Fibroblast of upper back skin (primary cell): Measurements from ENCODE around the gene CSTF1.
A peak's percentile ranks its signal among the peaks of the same experiment; 100 is the strongest.
"Not testable (repeated sequence)": the region's sequence is repeated elsewhere in the genome, so short reads cannot be mapped to it uniquely, and the experiment has no call there.

ENCODE experiments used
- DNase-seq: peaks from one replicate; pipeline ENCODE4 v3.0.0-alpha.2; 2013

CSTF1 gene

DNA sequence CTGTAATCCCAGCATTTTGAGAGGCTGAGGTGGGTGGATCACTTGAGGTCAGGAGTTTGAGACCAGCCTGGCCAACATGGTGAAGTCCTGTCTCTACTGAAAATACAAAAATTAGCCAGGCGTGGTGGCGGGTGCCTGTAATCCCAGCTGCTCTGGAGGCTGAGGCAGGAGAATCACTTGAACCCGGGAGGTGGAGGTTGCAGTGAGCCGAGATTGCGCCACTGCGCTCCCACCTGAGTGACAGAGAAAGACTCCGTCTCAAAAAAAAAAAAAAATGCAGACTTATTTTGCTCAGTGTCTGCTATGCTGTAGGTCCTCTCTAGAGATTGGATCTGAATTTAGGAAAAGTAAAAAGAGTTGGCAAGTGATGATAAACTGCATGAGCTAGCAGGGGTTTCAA lies 18.8 kb downstream of the CSTF1 start:
- not testable (repeated sequence) for DNase-seq

DNA sequence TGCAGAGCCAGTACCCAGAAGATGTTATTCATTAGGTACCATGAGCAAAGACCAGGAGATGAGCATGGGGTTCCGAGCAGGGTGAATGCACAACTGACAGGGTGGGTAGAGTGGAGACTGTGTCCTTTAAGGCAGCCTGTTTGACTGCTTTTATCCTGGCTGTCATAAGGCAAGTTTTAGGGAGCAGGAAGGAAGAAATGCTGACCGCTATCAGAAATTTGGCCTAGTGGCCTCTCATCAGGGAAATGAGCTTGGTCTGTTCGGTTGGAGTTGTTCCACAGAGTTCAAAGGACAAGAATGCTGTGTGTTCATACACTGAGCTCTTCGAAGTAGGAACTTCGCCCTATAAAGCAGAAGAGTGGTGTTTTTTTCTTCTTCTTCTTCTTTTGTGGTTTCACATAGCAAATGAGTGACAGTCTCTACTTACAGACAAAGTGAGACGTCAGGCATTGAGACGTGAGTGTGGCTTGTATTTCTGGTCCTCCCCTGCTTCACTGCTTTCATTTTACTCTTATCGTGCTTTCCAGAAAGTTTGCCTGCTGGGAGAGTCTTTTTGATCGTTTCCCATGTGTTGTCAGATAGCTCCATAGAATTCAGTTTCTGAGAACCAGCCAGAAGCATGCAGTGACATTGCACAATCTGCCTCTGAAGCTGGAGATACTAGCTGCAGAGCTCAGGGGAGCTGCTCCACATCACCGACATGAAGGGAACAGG lies 19.5 kb downstream of the CSTF1 start, which contains the start of gene CASS4:
TSS of gene CASS4 (plus strand) at position 502 of the 714 bp plus-strand sequence. CDS start at position 701, 199 bp downstream.
- peak; percentile 48 for DNase-seq

DNA sequence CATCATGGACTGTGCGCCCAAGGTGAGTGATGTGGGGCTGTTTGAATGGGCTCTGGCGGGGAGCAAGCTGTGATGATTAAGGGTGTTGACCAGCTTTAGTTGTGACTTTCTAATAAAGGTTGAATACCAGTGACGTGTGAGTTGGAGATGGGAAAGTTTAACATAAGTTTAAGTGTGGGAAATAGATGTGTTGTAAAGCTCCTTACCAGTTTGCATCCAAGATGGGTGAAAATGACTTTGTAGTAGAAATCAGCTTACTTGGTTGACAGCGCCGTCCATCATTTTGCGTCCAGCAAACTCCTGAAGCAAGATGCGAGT lies 20.0 kb downstream of the CSTF1 start:
- no peak for DNase-seq

GRCh38 chr20:56412949-56413348 lies 20.5 kb downstream of the CSTF1 start:
- DNase-seq = no peak

- DNase-seq = no peak
Observed at GRCh38 chr20:56414842-56415765, 22.7 kb downstream of the CSTF1 start.

- no peak for DNase-seq
Observed at GRCh38 chr20:56417402-56417801, 25.0 kb downstream of the CSTF1 start.

DNA sequence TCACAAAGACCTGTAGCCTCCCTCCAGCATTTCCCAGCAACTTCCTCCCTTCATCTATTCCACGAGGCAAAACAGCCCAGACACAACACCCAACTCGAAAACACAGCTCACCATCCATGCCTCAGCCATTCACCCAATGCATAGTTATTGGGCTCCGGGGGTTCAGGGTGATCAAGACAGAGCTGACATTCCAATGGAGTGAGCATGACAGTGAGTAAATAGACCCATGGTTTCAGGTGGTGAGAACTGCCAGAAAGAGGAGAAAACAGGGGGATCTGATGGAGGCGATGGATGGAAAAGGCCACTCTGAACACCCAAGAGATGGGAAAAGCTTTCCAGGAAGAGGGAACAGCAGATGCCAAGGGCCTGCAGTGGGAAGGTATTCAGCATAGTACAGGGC lies 25.5 kb downstream of the CSTF1 start:
- peak; percentile 53 for DNase-seq

DNA sequence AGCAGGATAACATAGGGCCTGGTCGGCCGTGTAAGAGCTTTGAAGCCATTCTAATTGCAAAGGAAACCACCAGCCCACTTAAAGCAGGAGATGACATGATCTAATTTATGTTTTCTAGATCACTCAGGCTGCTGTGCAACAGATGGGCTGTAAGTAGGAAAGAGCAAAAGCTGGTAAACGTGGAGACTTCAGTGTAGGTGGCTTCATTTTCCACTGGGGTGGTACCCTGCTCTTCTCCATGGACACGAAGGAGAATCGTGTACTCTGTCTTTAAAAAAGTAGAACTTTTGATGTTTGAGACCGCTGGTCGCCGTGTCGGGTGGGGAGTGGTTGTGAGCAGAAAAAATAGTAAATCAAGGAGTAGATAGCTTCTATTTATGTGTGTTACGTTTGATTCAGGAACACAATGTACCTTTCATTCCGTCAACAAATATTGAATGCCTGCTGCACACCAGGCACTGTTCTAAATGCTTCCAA lies 26.0 kb downstream of the CSTF1 start:
- peak; percentile 50 for DNase-seq

DNA sequence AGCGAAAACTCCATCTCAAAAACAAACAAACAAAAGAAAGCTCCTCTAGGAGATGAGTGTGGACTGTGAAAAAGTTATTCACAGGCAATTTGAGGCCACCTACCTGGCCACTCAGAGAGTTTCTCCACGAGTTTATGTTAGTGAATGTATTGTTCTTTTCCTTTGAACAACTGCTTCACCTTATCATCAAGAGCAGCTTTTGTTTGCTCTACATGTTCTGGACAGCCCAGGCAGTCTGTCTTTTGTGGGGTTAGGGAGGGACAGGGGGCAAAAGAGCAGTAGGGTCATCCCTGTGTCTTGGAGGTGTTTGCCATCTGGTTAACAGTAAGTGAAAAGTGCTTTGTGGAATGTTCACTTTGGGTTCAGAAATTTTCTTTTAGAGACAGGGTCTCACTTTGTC lies 27.6 kb downstream of the CSTF1 start:
- no peak for DNase-seq

GRCh38 chr20:56420940-56421688 lies 28.7 kb downstream of the CSTF1 start:
- DNase-seq = no peak

- peak; percentile 80 for DNase-seq
Observed at GRCh38 chr20:56422076-56422823, 29.8 kb downstream of the CSTF1 start.

GRCh38 chr20:56422824-56423189 lies 30.4 kb downstream of the CSTF1 start:
- DNase-seq = no peak

GRCh38 chr20:56423211-56423610 lies 30.8 kb downstream of the CSTF1 start:
- no peak for DNase-seq

DNA sequence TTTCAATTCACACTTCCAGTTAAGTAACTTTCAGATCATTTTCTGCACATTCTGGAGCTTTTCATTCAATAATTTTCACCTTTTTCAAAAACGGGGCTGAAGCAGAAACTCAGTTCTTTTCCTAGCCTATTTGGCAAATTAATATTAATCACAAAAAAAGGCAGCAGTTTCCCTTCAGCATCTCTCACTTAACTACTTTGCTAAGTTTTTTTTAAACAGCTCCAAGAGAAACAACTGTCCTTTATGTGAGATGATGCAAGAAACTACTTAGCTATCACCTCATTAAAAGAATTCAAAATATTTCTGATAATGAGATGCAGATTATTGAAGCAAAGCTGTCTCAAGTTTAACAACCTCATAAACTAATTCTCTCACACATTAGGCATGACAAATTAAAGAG lies 31.4 kb downstream of the CSTF1 start:
- DNase-seq = no peak

DNA sequence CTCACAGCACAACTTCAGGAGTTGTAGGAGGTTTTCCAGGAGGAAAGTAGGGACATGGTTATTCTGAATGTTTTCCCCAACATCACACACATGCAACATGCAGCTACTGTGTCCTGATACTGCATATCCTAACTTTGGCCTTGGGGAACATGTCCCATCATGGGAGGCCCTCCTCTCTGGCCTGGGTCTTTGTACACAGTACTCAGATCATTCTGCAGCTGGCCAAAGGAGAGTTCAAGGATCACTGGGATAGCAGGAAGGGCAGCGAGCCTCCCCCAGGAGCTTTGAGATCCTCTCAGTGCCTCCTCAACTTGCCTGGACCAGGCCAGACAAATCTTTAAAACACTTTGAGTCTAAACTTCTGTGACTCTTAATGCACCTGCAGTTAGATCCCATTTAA lies 32.5 kb downstream of the CSTF1 start:
- DNase-seq = no peak

DNA sequence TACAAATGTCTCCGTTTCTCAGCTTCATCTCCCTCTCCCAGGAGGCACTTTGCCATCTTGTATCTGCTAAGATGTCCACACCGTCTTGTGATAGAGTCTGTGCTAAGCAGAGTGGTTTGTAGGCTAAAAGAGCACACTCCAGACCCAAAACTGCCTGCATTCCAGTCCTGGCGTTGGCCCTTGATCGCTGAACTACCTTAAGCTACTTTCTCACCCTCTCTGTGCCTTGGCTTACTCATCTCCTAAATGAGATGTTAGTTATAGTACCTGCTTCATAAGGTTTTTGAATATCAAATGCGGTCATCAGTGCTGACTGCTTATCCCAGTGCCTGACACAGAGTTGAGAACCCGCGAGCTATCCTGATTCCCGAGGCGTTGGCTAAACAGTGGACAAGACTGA lies 33.6 kb downstream of the CSTF1 start:
- DNase-seq = no peak

DNA sequence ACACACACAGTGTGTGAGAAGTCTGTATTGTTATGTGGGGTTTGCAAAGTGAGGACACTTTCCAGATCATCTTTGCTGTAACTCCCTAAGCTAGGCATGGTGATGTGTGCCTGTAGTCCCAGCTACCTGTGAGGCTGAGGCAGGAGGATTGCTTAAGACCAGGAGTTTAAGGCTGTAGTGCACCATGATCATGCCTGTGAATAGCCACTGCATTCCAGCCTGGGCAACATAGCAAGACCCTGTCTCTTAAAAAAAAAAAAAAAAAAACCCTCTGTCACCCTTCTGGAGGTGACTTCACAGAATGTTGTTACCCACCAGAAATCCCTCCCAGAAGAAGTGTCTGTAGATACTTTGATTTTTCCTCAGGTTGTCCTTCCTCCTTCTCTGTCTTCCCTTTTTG lies 34.5 kb downstream of the CSTF1 start:
- no peak for DNase-seq

DNA sequence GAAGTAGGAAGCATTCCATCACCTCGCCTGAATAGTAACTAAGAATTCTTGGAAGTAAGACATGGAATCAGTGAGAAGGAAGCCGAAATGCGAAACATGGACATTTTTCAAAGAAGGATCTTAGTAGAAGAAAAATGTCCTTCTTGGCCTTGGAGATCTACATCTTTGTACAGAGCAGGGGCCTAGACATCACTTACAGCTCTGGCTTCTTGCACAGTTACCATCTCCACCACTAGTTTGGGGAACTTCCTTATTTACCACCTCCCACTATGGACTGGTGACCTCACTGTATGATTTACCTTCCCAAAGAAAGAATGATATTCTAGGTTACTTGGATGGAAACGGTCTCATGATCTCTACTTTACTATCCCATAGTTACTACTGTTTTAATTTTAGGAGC lies 35.4 kb downstream of the CSTF1 start:
- DNase-seq = no peak

- no peak for DNase-seq
Observed at GRCh38 chr20:56428410-56428809, 36.0 kb downstream of the CSTF1 start.

DNA sequence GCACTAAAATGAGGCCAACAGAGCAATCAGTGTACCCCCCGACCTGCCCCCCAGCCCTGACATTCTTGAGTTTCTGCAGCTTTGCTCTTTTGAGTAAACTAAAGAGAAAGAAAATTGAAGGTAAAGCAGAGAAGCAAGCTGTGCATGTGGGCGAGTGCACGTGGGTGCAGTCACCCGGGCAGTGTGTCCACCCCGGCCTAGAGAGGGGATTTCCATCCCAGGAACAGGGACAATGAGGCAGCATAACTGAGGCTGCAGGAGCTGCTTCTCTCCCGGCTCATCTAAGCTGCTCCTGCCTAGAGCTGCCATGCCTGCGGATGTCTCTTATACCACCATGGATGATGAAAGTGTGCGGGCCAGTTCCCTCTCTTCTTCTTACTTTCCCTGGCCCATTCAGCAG lies 36.4 kb downstream of the CSTF1 start:
- DNase-seq = no peak

GRCh38 chr20:56429502-56429901 lies 37.1 kb downstream of the CSTF1 start:
- DNase-seq = peak; percentile 68

DNA sequence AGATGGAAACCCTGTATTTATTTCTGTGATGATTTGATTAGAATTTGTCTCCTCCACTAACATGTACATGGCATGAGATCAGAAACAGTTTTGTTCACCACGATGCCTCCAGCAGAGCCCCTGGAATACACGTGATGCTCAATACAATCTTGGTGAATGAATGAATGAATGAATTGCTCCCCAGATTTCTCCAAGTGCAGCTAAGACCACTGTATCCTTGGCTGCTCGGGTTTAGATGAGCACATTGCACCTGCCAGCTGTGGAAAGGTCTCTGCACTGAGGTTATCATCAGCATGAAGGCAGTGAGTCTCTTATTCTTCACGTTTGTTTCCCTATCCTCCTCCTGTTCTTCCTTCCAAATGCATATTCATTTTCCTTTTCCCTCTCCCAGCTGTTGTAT lies 37.5 kb downstream of the CSTF1 start:
- DNase-seq = no peak

DNA sequence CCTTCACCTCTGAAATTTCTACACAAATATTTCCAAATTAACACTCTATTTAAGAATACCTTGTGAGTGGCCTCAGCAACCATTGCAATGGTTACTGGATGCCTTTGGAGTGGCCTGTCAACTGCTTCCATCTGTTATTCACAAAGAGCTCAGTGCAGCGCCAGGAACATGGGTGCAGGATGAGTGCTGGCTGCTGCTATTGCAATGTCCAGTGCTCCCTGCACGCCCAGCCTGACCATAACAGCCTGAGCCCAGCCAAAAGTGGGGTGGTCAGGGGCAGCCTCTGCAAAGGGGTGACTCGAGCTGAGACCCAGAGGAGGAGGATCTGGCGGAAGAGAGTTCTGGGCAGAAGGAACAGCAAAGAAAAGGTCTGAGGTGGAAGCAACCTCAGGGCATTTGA lies 38.0 kb downstream of the CSTF1 start:
- DNase-seq = no peak
